Neuronal stem cell (in vitro differentiated cells): ENCODE data around the gene LRRC2.

Experiments
- DNase-seq: peaks from one replicate; pipeline ENCODE4 v3.0.0-alpha.2; 2013; ENCODE audit warnings: low spot score
- H2AFZ ChIP-seq: one replicate; pipeline ENCODE4 v1.6.1; 2013; ENCODE audit warnings: mild to moderate bottlenecking, low read length, inconsistent platforms
- H2AK5ac ChIP-seq: 2 replicates; pipeline ENCODE4 v1.6.1; 2013; ENCODE audit warnings: low read depth, mild to moderate bottlenecking, inconsistent platforms, low read length, moderate library complexity, mixed read lengths
- H2BK120ac ChIP-seq: 2 replicates; pipeline ENCODE4 v1.6.1; 2013; ENCODE audit warnings: low read depth, mild to moderate bottlenecking, inconsistent platforms, low read length, moderate library complexity, mixed read lengths
- H2BK12ac ChIP-seq: one replicate; pipeline ENCODE4 v1.6.1; 2013; ENCODE audit warnings: low read length, inconsistent platforms
- H2BK15ac ChIP-seq: 2 replicates; pipeline ENCODE4 v1.6.1; 2013; ENCODE audit warnings: mild to moderate bottlenecking, low read length, inconsistent platforms, mixed read lengths
- H2BK5ac ChIP-seq: one replicate; pipeline ENCODE4 v1.6.1; 2013; ENCODE audit warnings: inconsistent platforms, mild to moderate bottlenecking, low read length, moderate library complexity
- H3K14ac ChIP-seq: one replicate; pipeline ENCODE4 v1.6.1; 2013; ENCODE audit warnings: low read length, inconsistent platforms
- H3K18ac ChIP-seq: 2 replicates; pipeline ENCODE4 v1.6.1; 2013; ENCODE audit warnings: low read length, inconsistent platforms
- H3K23ac ChIP-seq: 2 replicates; pipeline ENCODE4 v1.6.1; 2013; ENCODE audit warnings: low read depth, mild to moderate bottlenecking, mixed read lengths, low read length, inconsistent platforms; ENCODE audit not compliant: poor library complexity
- H3K27ac ChIP-seq: replicated peaks from 3 replicates; pipeline ENCODE4 v1.5.1; 2013; ENCODE audit warnings: low read length, inconsistent platforms
- H3K27me3 ChIP-seq, 3 experiments: 2 replicates each; pipeline ENCODE4 v1.6.1; 2013; ENCODE audit warnings: low read length in 3 of 3, mild to moderate bottlenecking in 2 of 3, inconsistent platforms in 1 of 3, low read depth in 1 of 3, mixed read lengths in 1 of 3, moderate library complexity in 1 of 3; ENCODE audit not compliant: control insufficient read depth in 3 of 3, insufficient read depth in 3 of 3
- H3K36me3 ChIP-seq, 2 donors: replicated peaks in 1 of 2; 2 replicates each; pipeline ENCODE4 v1.6.1; 2013; ENCODE audit warnings: low read length in 2 of 2; ENCODE audit not compliant: control insufficient read depth in 2 of 2, insufficient read depth in 2 of 2
- H3K4ac ChIP-seq: 2 replicates; pipeline ENCODE4 v1.6.1; 2013; ENCODE audit warnings: inconsistent platforms, mild to moderate bottlenecking, low read length, moderate library complexity
- H3K4me1 ChIP-seq, 2 donors: 1 replicate in 1 of 2; 2 replicates in 1 of 2; pipeline ENCODE4 v1.6.1; 2013; ENCODE audit warnings: low read length in 2 of 2, low read depth in 1 of 2; ENCODE audit not compliant: control insufficient read depth in 2 of 2, insufficient read depth in 1 of 2
- H3K4me2 ChIP-seq: one replicate; pipeline ENCODE4 v1.6.1; 2013; ENCODE audit warnings: mild to moderate bottlenecking, low read length, inconsistent platforms; ENCODE audit not compliant: insufficient read depth, poor library complexity, severe bottlenecking
- H3K4me3 ChIP-seq, 2 donors: 2 replicates each; pipeline ENCODE4 v1.5.1; 2013; ENCODE audit warnings: low read length in 2 of 2, mild to moderate bottlenecking in 2 of 2, inconsistent platforms in 1 of 2, moderate library complexity in 1 of 2
- H3K79me1 ChIP-seq: one replicate; pipeline ENCODE4 v1.6.1; 2013; ENCODE audit warnings: low read depth, mild to moderate bottlenecking, inconsistent platforms, low read length, moderate library complexity
- H3K9ac ChIP-seq: one replicate; pipeline ENCODE4 v1.6.1; 2013; ENCODE audit warnings: mild to moderate bottlenecking, low read depth, low read length, inconsistent platforms; ENCODE audit not compliant: poor library complexity
- H3K9me3 ChIP-seq, 2 donors: replicated peaks in 1 of 2; 2 replicates each; pipeline versions ENCODE3 to v1.6.1; 2013; ENCODE audit warnings: low read length in 2 of 2, mild to moderate bottlenecking in 2 of 2, inconsistent platforms in 1 of 2, low read depth in 1 of 2, mixed read lengths in 1 of 2, moderate library complexity in 1 of 2; ENCODE audit not compliant: control insufficient read depth in 2 of 2, insufficient read depth in 1 of 2
- H4K8ac ChIP-seq: one replicate; pipeline ENCODE4 v1.6.1; 2013; ENCODE audit warnings: low read depth, mild to moderate bottlenecking, inconsistent platforms, low read length, moderate library complexity
- H4K91ac ChIP-seq: one replicate; pipeline ENCODE4 v1.6.1; 2013; ENCODE audit warnings: low read length, low read depth, mild to moderate bottlenecking, inconsistent platforms; ENCODE audit not compliant: poor library complexity
- WGBS, 2 donors: extraction: QIAGEN DNeasy Blood & Tissue Kit; methylation state at CpG; one replicate each; pipeline ENCODE4 v1.1.7; 2013; ENCODE audit warnings: missing lambda C conversion rate in 2 of 2, mixed read lengths in 1 of 2; ENCODE audit not compliant: insufficient read length in 2 of 2, insufficient replicate concordance in 1 of 2; ENCODE audit errors: extremely low coverage in 2 of 2; 5-methylcytosine and 5-hydroxymethylcytosine counted together

LRRC2 gene

GRCh38 chr3:46508850-46509591 is 57.1 kb downstream of the LRRC2 start:
- no peak overlapping the region for H3K4me3 ChIP-seq
- no peak for DNase-seq
- WGBS, 2 donors, result no CpG with 5 or more reads among the region's 4 CpGs

GRCh38 chr3:46506526-46506925 is 59.6 kb downstream of the LRRC2 start:
- Histone ChIP-seq H3K14ac (no peak overlapping the region), H3K18ac (no peak overlapping the region), H2BK120ac (no peak overlapping the region), H2BK12ac (no peak overlapping the region), H2BK5ac (no peak overlapping the region), H4K91ac (no peak overlapping the region), H3K79me1 (no peaks in the 10 kb centered on the region), H3K4me3 (no peak overlapping the region), H3K36me3 (no peaks in the 10 kb centered on the region), H3K4me1 (peaks cover 0 to 1% of the 10 kb centered on the region in 2 donors), H3K4ac (no peak overlapping the region), H2AK5ac (no peak overlapping the region), H3K9ac (no peak overlapping the region), H3K4me2 (no peak overlapping the region), H3K27me3 (peaks cover 0 to 5% (median 0%) of the 10 kb centered on the region in 3 experiments), H4K8ac (no peak overlapping the region), H2BK15ac (no peak overlapping the region), H3K9me3 (no peaks in the 10 kb centered on the region), H2AFZ (no peak overlapping the region), H3K23ac (no peak overlapping the region), H3K27ac (no peak overlapping the region)
- no CpG with 5 or more reads among the region's 3 CpGs for WGBS, 2 donors
- DNase-seq, result no peak

More at GRCh38 chr3:46508850-46509591, 57.1 kb downstream of the LRRC2 start:
- Histone ChIP-seq H3K23ac (no peak overlapping the region), H3K4ac (no peak overlapping the region), H3K27ac (no peak overlapping the region), H2AK5ac (no peak overlapping the region), H3K18ac (no peak overlapping the region), H2BK120ac (no peak overlapping the region), H2BK12ac (no peak overlapping the region), H3K4me1 (peaks cover 0 to 1% of the 10 kb centered on the region in 2 donors), H3K79me1 (no peaks in the 10 kb centered on the region), H3K9me3 (no peaks in the 10 kb centered on the region), H3K4me2 (no peak overlapping the region), H3K36me3 (no peaks in the 10 kb centered on the region), H2BK15ac (no peak overlapping the region), H3K14ac (no peak overlapping the region), H3K27me3 (no peaks in the 10 kb centered on the region), H2AFZ (no peak overlapping the region), H4K8ac (no peak overlapping the region), H2BK5ac (no peak overlapping the region), H4K91ac (no peak overlapping the region), H3K9ac (no peak overlapping the region)

- Histone ChIP-seq H3K4ac (no peak overlapping the region), H3K27me3 (peaks cover 0 to 6% (median 0%) of the 10 kb centered on the region in 3 experiments), H3K36me3 (no peaks in the 10 kb centered on the region), H2BK5ac (no peak overlapping the region), H3K23ac (no peak overlapping the region), H3K4me1 (peaks cover 0 to 1% of the 10 kb centered on the region in 2 donors), H2AFZ (no peak overlapping the region), H4K91ac (no peak overlapping the region), H3K9me3 (no peaks in the 10 kb centered on the region), H2BK120ac (no peak overlapping the region), H4K8ac (no peak overlapping the region), H3K9ac (no peak overlapping the region), H3K27ac (no peak overlapping the region), H2AK5ac (no peak overlapping the region), H3K79me1 (no peaks in the 10 kb centered on the region), H3K4me2 (no peak overlapping the region), H3K4me3 (no peak overlapping the region), H2BK12ac (no peak overlapping the region), H3K14ac (no peak overlapping the region), H2BK15ac (no peak overlapping the region), H3K18ac (no peak overlapping the region)
- no peak for DNase-seq
- no CpG with 5 or more reads among the region's 10 CpGs for WGBS, 2 donors
Measured at GRCh38 chr3:46505953-46506352, 60.1 kb downstream of the LRRC2 start.

DNA sequence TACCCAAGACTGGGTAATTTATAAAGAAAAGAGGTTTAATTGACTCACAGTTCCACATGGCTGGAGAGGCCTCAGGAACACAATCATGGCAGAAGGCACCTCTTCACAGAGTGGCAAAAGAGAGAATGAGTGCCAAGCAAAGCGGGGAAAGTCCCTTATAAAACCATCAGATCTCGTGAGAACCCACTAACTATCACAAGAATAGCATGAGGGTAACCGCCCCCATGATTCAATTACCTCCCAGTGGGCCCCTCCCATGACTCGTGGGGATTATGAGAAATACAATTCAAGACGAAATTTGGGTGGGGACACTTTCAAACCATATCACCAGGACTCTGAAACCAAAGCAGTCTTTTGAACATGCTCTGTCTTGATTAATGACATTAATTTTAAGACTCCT is 61.3 kb downstream of the LRRC2 start:
- Histone ChIP-seq H2AK5ac (no peak overlapping the region), H3K79me1 (no peaks in the 10 kb centered on the region), H2BK120ac (no peak overlapping the region), H3K9ac (no peak overlapping the region), H3K18ac (no peak overlapping the region), H2BK12ac (no peak overlapping the region), H2AFZ (no peak overlapping the region), H2BK15ac (no peak overlapping the region), H2BK5ac (no peak overlapping the region), H4K91ac (no peak overlapping the region), H3K27me3 (peaks cover 0 to 6% (median 0%) of the 10 kb centered on the region in 3 experiments), H3K4me1 (peaks cover 0 to 1% of the 10 kb centered on the region in 2 donors), H3K36me3 (no peaks in the 10 kb centered on the region), H3K4me3 (no peak overlapping the region), H3K23ac (no peak overlapping the region), H4K8ac (no peak overlapping the region), H3K14ac (no peak overlapping the region), H3K27ac (no peak overlapping the region), H3K4me2 (no peak overlapping the region), H3K4ac (no peak overlapping the region), H3K9me3 (no peaks in the 10 kb centered on the region)
- no peak for DNase-seq
- no CpG with 5 or more reads among the region's 5 CpGs for WGBS, 2 donors
